Measurements from ENCODE around the gene PSTPIP1. TPM values are rescaled to one million over a fixed set of nuclear protein-coding genes. Genes with fewer than 3 reads are reported as not detected.

The PSTPIP1 gene
- total RNA-seq, 3 donors from 2014 or later (not counting 1 experiment from before 2014, with no cell fraction given) = 218 to 316 (median 228) TPM

DNA sequence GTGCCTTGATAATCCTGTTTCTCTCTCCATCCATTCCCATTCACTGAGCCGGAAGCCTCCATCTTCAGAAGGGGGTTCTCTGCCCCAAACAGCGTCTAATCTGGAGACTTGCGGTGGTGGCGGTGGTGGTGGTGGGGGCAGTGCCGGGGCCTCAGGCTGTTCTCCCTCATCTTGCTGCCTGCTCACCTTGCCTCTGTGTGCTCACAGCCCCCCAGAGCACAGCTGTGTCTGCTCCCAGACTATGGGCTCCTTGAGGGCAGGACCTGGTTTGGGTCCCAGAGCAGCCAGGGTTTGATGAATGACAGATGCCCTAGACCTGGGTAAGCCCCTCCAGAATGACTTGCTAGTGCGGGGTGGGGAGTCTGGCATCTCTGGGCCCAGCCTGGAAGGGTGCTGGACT lies 430 bp upstream of the PSTPIP1 start:
- H3K27ac ChIP-seq (ENCODE audit: low read length) = peak overlapping the region; percentile 86
- WGBS (ENCODE audit: insufficient coverage) = 73% methylated on average over 6 of the region's 6 CpGs
- no peaks in the 10 kb centered on the region for H3K27me3 Mint-ChIP-seq (ENCODE audit: low read depth in 2 of 2)
- H3K9me3 Mint-ChIP-seq = no peaks in the 10 kb centered on the region
- H3K4me3 Mint-ChIP-seq = peak overlapping the region; percentile 96
- peaks cover 70% of the 10 kb centered on the region for H3K4me1 ChIP-seq (ENCODE audit: control insufficient read depth, insufficient read depth, low read length)
- H3K4me1 Mint-ChIP-seq = peaks cover 51 to 66% of the 10 kb centered on the region in 2 donors
- TF ChIP-seq CTCF (IDR thresholded peaks at IDR 0.05) = no peak
- H3K9me3 ChIP-seq (ENCODE audit: control insufficient read depth, insufficient read depth, low read length) = no peaks in the 10 kb centered on the region
- DNase-seq (no peak), ATAC-seq (peak in 1 of 3 donors; percentile 5)
- intact Hi-C loops (cut with micrococcal nuclease) = no loop called here
- peak overlapping the region; percentile 81 for H3K4me3 ChIP-seq (ENCODE audit: low read length)
- peak overlapping the region; percentile 92 to 95 for H3K27ac Mint-ChIP-seq
- no peaks in the 10 kb centered on the region for H3K36me3 Mint-ChIP-seq
- no peaks in the 10 kb centered on the region for H3K27me3 ChIP-seq (ENCODE audit: control insufficient read depth, insufficient read depth, low read length)
- peaks cover 5% of the 10 kb centered on the region for H3K36me3 ChIP-seq (ENCODE audit: control insufficient read depth, insufficient read depth, low read length)

- Histone ChIP-seq H3K27me3 (ENCODE audit: control insufficient read depth, insufficient read depth, low read length) (no peaks in the 10 kb centered on the region), H3K27ac (ENCODE audit: low read length) (peak overlapping the region; percentile 86), H3K9me3 (ENCODE audit: control insufficient read depth, insufficient read depth, low read length) (no peaks in the 10 kb centered on the region), H3K36me3 (ENCODE audit: control insufficient read depth, insufficient read depth, low read length) (peaks cover 18% of the 10 kb centered on the region), H3K4me1 (ENCODE audit: control insufficient read depth, insufficient read depth, low read length) (peaks cover 86% of the 10 kb centered on the region), H3K4me3 (ENCODE audit: low read length) (peak overlapping the region; percentile 81)
- H3K4me1 Mint-ChIP-seq = peaks cover 66 to 82% of the 10 kb centered on the region in 2 donors
- H3K27me3 Mint-ChIP-seq (ENCODE audit: low read depth in 2 of 2) = no peaks in the 10 kb centered on the region
- DNase-seq (no peak), ATAC-seq (no peak)
- no peaks in the 10 kb centered on the region for H3K36me3 Mint-ChIP-seq
- H3K9me3 Mint-ChIP-seq = no peaks in the 10 kb centered on the region
- intact Hi-C loops (cut with micrococcal nuclease) = loop anchor here (2.0 kb wide), 1 partner anchor 19 kb away; no protein-coding TSS in a partner anchor
- peak overlapping the region; percentile 96 for H3K4me3 Mint-ChIP-seq
- peak overlapping the region; percentile 92 to 95 for H3K27ac Mint-ChIP-seq
- WGBS (ENCODE audit: insufficient coverage) = 26% methylated on average over 9 of the region's 9 CpGs
- TF ChIP-seq CTCF (IDR thresholded peaks at IDR 0.05) = no peak
Observed at GRCh38 chr15:76996076-76996525, 1.2 kb downstream of the PSTPIP1 start.

DNA sequence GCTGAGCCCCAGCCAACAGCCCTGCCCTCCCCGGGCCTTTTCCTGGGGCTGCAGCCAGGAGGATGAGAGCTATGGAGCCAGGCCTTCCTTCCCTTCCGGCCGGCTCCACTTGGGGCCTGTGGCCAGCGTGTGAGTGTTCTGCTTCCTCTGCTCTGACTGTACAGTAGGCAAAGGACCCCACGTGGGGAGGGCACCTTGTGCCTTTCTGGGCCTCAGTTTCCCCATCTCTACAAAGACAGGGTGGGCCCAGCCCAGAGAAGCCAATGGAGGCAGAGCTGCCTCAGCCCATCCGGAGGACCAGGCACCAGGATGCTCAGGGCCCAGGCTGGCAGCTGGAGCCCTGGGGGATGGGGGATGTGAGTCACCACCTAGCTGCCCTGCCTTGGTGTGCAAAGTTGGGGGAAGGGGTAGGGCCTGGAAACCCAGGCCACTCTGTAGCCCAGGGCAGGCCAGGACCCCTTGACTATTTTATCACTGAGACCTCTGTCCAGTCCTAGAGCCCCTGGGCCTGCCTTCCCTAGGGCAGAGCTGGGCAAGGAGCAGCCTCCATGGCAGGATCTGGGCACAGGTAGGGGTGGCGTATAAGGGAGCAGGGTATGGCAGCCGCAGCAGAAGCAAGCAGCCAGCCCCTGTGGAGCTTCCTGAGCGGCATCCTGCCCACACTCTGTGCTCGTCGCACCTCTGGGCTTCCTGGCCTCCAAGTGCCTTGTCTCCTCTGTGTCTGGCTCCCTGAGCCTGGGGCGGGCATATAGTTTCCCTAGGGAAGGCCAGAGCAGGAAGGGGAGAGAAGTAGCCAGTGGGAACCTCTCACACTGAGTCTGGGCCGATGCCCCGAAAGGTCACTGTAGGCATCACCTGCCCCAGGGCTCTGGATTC lies 1.8 kb downstream of the PSTPIP1 start:
- peaks cover 72 to 88% of the 10 kb centered on the region in 2 donors for H3K4me1 Mint-ChIP-seq
- peak in 1 of 2 donors; percentile 69 for DNase-seq
- Histone ChIP-seq H3K9me3 (ENCODE audit: control insufficient read depth, insufficient read depth, low read length) (no peaks in the 10 kb centered on the region), H3K27me3 (ENCODE audit: control insufficient read depth, insufficient read depth, low read length) (no peaks in the 10 kb centered on the region), H3K36me3 (ENCODE audit: control insufficient read depth, insufficient read depth, low read length) (peaks cover 25% of the 10 kb centered on the region), H3K4me3 (ENCODE audit: low read length) (peak overlapping the region; percentile 81), H3K27ac (ENCODE audit: low read length) (peak overlapping the region; percentile 86), H3K4me1 (ENCODE audit: control insufficient read depth, insufficient read depth, low read length) (peaks cover 93% of the 10 kb centered on the region)
- no peaks in the 10 kb centered on the region for H3K27me3 Mint-ChIP-seq (ENCODE audit: low read depth in 2 of 2)
- peak; percentile 31 to 50 (median 40) for ATAC-seq
- TF ChIP-seq CTCF (IDR thresholded peaks at IDR 0.05) = no peak
- H3K36me3 Mint-ChIP-seq = no peaks in the 10 kb centered on the region
- H3K9me3 Mint-ChIP-seq = no peaks in the 10 kb centered on the region
- intact Hi-C loops (cut with micrococcal nuclease) = loop anchor here (2.0 kb wide), 1 partner anchor 18 kb away; no protein-coding TSS in a partner anchor
- peak overlapping the region; percentile 96 for H3K4me3 Mint-ChIP-seq
- H3K27ac Mint-ChIP-seq = peak overlapping the region; percentile 92 to 95
- 27% methylated on average over 14 of the region's 14 CpGs for WGBS (ENCODE audit: insufficient coverage)
